Activated CD4-positive, alpha-beta T cell treated with anti-CD3 and anti-CD28 coated beads for 1 hour (primary cell): ENCODE measurements around the gene EPB41L4B.
"Not testable (repeated sequence)": the region's sequence is repeated elsewhere in the genome, so short reads cannot be mapped to it uniquely, and the experiment has no call there.

Experiments used
- DNase-seq: peaks from one replicate; pipeline ENCODE4 v3.0.0-alpha.2; 2020

The EPB41L4B gene

GRCh38 chr9:109320742-109321448 lies at the start of gene EPB41L4B:
Gene EPB41L4B, minus strand, starts transcription at chr9:109321059. Its CDS starts 613 bp downstream, at chr9:109320446.
- peak; percentile 77 for DNase-seq

- DNase-seq: no peak
These were observed 48.4 kb upstream of the EPB41L4B start for GRCh38 chr9:109369285-109369684.

- no peak for DNase-seq
These were observed 39.9 kb upstream of the EPB41L4B start for GRCh38 chr9:109360771-109361170.

GRCh38 chr9:109358968-109359603 lies 38.2 kb upstream of the EPB41L4B start:
- not testable (repeated sequence) for DNase-seq

GRCh38 chr9:109355564-109356297 lies 34.9 kb upstream of the EPB41L4B start:
- DNase-seq: no peak

- no peak for DNase-seq
These were observed 33.3 kb upstream of the EPB41L4B start for GRCh38 chr9:109354190-109354589.

- DNase-seq: no peak
These were observed 30.2 kb upstream of the EPB41L4B start for GRCh38 chr9:109351032-109351431.

GRCh38 chr9:109349421-109349846 lies 28.6 kb upstream of the EPB41L4B start:
- no peak for DNase-seq

GRCh38 chr9:109346904-109347303 lies 26.0 kb upstream of the EPB41L4B start:
- DNase-seq: no peak

GRCh38 chr9:109344866-109345265 lies 24.0 kb upstream of the EPB41L4B start:
- no peak for DNase-seq

- no peak for DNase-seq
These were observed 22.0 kb upstream of the EPB41L4B start for GRCh38 chr9:109342878-109343277.

- no peak for DNase-seq
These were observed 20.7 kb upstream of the EPB41L4B start for GRCh38 chr9:109341561-109341960.

GRCh38 chr9:109340979-109341378 lies 20.1 kb upstream of the EPB41L4B start:
- DNase-seq: not testable (repeated sequence)

- no peak for DNase-seq
These were observed 15.6 kb upstream of the EPB41L4B start for GRCh38 chr9:109336409-109336808.

GRCh38 chr9:109335929-109336328 lies 15.1 kb upstream of the EPB41L4B start:
- DNase-seq: no peak

GRCh38 chr9:109335121-109335520 lies 14.3 kb upstream of the EPB41L4B start:
- DNase-seq: no peak

GRCh38 chr9:109331353-109331752 lies 10.5 kb upstream of the EPB41L4B start:
- no peak for DNase-seq

- no peak for DNase-seq
These were observed 8.9 kb upstream of the EPB41L4B start for GRCh38 chr9:109329638-109330258.

GRCh38 chr9:109328978-109329637 lies 8.2 kb upstream of the EPB41L4B start:
- no peak for DNase-seq

- DNase-seq: no peak
These were observed 4.2 kb upstream of the EPB41L4B start for GRCh38 chr9:109325089-109325488.

GRCh38 chr9:109323771-109324170 lies 2.9 kb upstream of the EPB41L4B start:
- DNase-seq: no peak

- no peak for DNase-seq
These were observed 868 bp upstream of the EPB41L4B start for GRCh38 chr9:109321727-109322126.

- DNase-seq: no peak
These were observed 523 bp downstream of the EPB41L4B start for GRCh38 chr9:109320331-109320741.
